ENCODE results near the gene C19orf44. TPM values are rescaled to one million over a fixed set of nuclear protein-coding genes. Genes with fewer than 3 reads are reported as not detected.

Gene C19orf44
- total RNA-seq = 2.0 and 2.7 TPM in 2 replicates

DNA sequence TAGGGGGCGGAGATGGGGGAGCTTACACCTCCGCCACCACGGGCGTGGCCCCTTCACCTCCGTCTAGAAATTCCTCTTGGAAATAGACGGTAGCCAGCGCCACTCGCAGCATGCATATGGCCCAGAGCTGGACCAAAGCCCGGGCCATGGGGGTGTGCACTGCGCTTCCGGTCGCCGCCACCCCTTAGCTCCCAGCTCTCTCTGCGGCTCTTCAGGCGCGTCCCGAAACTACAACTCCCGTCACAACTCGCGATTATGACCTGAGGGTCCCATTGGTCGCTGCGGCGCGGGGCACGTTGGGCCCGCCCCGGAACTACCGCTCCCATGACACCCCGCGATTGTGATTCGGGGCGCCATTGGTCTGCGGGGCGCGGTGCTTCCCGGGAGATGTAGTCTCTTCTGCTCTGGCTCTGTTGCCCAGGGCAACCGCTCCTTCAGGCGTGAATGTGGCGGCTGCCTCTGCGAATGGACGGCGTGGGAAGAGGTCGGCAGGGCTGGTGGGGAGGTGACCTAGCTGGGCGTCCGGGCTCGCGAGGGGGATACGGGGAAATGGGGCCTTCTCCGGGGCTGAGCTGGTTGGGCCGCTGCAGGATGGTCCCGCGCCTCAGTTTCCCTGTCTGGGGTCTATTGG is at the start of gene C19orf44, which contains the start of gene CALR3:
C19orf44 (plus strand) TSS at position 413 of the 631 bp plus-strand sequence. CDS start 4,399 bp downstream, outside the sequence.
CALR3 (minus strand) TSS at position 186 of the 631 bp plus-strand sequence; CDS start at position 148, 38 bp downstream.

DNA sequence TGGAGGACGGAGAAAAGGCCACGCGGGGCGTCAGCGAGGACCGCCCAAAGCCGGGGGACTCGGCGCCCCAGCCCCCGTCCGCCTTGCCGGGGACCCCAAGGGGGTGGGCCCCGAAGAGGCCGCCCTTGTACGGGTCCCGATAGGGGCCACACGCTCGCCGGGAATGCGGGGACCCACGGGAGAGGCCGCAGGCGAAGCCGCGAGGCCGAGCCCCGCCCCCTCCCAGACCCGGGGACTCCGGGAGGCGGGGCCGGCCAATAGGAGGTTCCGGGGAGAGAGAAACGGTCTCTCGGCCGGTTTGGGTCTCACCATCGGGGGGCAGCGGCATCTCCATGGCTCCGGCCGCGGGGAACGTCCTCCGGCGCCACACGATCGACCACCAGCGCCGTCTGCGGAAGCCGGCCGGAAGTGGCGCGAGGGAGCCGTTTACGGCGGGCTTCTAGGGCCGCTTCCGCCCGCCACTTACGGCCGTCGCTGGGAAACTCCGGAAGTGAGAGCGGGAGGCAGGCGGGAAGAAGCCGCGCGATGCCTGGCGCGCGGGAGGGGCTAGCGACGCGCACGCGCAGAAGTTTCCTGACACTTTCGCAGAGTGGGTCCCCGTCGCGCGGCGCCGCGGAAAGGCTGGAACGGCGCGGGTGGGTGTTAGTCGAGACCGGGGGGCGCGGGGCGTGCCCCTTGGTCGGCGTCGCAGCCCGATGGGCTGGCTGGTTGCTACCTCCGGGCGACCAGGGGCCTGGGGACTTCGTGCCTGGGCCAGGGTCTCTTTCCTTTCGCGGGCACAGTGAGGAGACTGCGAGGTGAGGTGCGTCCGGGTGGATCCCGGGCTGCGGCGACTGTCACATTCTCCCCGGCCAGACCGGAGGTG is 46.1 kb downstream of the C19orf44 start, which contains the start of gene CHERP:
CHERP (minus strand) TSS at position 393 of the 865 bp plus-strand sequence; CDS start at position 334, 59 bp downstream.

Other genes starting within 250 kb of the C19orf44 start
- gene KLF2, start 171.6 kb upstream of the C19orf44 start, total RNA-seq = 0.58 and 1.9 TPM in 2 replicates
- 6.6 and 6.9 TPM in 2 replicates for gene EPS15L1, start 24.4 kb upstream of the C19orf44 start, total RNA-seq
- not detected in 2 replicates for gene CALR3, start 227 bp upstream of the C19orf44 start, total RNA-seq
- gene CHERP, start 46.0 kb downstream of the C19orf44 start, total RNA-seq = 2.9 and 4.6 TPM in 2 replicates
- 35.1 and 38.6 TPM in 2 replicates for gene SLC35E1, start 76.0 kb downstream of the C19orf44 start, total RNA-seq
- gene MED26, start 131.8 kb downstream of the C19orf44 start, total RNA-seq = 4.3 and 8.9 TPM in 2 replicates
- gene SMIM7, start 163.8 kb downstream of the C19orf44 start, total RNA-seq = 85.8 and 144 TPM in 2 replicates
- gene TMEM38A, start 164.7 kb downstream of the C19orf44 start, total RNA-seq = 0.29 and 0.35 TPM in 2 replicates
- not detected in 2 replicates for gene NWD1, start 223.5 kb downstream of the C19orf44 start, total RNA-seq